ENCODE results near the gene SHOX.

SHOX gene

DNA sequence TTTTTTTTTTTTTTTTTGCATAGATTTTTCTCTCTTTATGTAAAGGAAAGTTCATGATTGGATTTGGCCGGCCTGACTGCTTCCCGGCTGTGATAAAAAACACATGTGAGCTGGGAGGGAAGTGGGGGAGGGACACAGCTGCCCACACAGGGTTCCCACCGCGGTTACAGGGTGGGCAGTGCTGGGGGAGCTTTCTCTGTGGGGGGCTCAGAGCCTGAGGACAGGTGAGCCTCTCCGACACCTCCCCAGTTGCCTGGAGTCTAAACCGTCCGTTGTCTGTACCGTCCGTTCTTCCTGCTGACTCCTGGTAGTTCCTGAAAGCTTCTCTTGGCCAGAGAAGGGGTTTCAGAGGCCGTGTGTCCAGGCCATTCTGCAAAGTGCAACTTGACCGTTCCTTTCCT, 21.8 kb downstream of the SHOX start:
- DNase-seq (ENCODE audit: low read depth): no peak
- TF ChIP-seq, protein P1, sequence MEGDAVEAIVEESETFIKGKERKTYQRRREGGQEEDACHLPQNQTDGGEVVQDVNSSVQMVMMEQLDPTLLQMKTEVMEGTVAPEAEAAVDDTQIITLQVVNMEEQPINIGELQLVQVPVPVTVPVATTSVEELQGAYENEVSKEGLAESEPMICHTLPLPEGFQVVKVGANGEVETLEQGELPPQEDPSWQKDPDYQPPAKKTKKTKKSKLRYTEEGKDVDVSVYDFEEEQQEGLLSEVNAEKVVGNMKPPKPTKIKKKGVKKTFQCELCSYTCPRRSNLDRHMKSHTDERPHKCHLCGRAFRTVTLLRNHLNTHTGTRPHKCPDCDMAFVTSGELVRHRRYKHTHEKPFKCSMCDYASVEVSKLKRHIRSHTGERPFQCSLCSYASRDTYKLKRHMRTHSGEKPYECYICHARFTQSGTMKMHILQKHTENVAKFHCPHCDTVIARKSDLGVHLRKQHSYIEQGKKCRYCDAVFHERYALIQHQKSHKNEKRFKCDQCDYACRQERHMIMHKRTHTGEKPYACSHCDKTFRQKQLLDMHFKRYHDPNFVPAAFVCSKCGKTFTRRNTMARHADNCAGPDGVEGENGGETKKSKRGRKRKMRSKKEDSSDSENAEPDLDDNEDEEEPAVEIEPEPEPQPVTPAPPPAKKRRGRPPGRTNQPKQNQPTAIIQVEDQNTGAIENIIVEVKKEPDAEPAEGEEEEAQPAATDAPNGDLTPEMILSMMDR (IDR thresholded peaks at IDR 0.05; ENCODE audit: control insufficient read depth, insufficient read depth, low read depth, low read length, missing control alignments): no peak
- H3K4me3 ChIP-seq (ENCODE audit: control insufficient read depth, low read depth, low read length): no peak overlapping the region

DNA sequence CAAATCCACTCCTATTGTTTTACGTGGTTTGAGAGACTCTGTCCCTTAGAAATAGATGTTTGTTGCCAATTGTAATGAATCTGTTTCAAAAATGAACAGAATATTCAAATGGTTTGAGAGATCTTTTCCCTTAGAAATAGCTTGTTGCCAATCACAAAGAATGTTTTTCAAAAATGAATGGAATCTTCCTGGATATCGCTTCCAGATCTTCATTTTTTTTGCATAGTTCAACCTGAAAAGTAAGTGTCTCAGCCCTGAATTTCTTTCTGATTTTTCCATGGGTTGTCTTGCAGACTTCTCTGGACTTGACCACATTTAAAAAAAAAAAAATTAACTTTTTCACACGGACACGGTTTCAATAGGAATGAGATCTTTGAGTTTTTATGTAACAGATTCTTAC, 22.7 kb downstream of the SHOX start:
- no peak for DNase-seq (ENCODE audit: low read depth)
- TF ChIP-seq, protein P1 (IDR thresholded peaks at IDR 0.05; ENCODE audit: control insufficient read depth, insufficient read depth, low read depth, low read length, missing control alignments): no peak
- no peak overlapping the region for H3K4me3 ChIP-seq (ENCODE audit: control insufficient read depth, low read depth, low read length)

GRCh38 chrX:661154-661553, 30.6 kb downstream of the SHOX start:
- no peak for DNase-seq (ENCODE audit: low read depth)
- no peak overlapping the region for H3K4me3 ChIP-seq (ENCODE audit: control insufficient read depth, low read depth, low read length)
- TF ChIP-seq, protein P1 (IDR thresholded peaks at IDR 0.05; ENCODE audit: control insufficient read depth, insufficient read depth, low read depth, low read length, missing control alignments): no peak

GRCh38 chrX:662126-662525, 31.5 kb downstream of the SHOX start:
- H3K4me3 ChIP-seq (ENCODE audit: control insufficient read depth, low read depth, low read length): no peak overlapping the region
- TF ChIP-seq, protein P1 (IDR thresholded peaks at IDR 0.05; ENCODE audit: control insufficient read depth, insufficient read depth, low read depth, low read length, missing control alignments): no peak
- DNase-seq (ENCODE audit: low read depth): no peak

DNA sequence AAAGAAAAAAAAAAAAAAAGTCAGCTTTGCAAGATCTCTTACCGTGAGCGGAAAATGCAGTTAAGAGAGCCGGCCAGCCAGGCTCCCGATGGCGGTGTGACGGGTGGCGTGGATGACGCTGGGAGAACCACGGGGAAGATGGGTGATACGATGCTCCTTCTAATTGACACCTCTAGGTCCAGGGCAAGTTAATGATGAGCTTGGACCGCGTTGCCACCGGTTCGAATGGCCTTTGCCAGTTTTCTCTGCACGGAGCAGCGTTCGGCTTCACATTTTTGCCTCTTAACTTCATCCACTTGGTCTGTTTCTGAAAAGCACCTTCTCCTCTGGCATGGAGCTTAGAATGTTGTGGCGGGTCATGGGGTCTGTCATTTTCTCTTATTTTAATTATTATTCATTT, 33.2 kb downstream of the SHOX start:
- TF ChIP-seq, protein P1 (IDR thresholded peaks at IDR 0.05; ENCODE audit: control insufficient read depth, insufficient read depth, low read depth, low read length, missing control alignments): no peak
- no peak for DNase-seq (ENCODE audit: low read depth)
- no peak overlapping the region for H3K4me3 ChIP-seq (ENCODE audit: control insufficient read depth, low read depth, low read length)

DNA sequence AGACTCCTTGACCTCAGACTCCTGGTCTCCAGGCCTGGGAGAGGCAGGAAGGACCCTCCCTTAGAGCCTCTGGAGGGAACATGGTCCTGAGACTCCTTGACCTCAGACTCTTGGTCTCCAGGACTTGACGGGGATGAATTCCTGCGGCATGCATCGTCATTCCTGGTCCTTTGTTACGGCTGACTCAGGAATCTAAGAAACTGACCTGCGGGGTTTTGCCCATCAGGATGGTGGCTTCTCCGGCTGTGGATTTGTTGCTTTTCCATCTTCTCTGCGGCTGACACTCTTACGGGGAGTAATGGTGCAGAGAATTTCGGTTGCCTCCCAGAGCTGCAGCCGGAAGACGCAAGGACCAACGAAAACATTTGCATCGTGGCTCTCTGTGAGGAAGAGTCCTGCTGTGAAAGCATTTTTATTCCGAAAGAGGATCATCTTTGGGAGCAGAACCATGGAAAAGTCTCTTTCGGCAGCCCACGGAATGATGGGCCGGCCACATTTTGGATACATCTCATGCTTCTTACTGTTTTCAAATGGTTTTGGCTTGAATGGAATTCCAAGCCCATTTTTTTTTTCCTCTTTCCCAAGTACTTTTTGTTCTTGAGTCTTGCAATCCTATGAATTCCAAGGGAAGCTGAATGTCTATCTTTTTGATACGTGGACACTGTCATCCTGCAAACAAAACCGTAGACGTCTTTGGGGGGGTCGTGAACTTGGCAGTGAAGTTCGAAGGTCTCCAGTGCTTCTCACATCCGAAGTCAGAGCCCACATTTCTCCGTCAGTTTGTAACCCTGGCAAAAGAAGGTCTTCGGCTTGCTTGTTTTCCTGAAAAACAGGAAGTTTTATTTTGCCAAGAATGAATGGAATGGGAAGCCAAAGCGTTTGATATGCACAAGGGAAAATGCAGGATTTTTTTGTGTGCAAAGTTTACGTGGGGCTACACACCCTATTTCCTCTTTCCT, 36.5 kb downstream of the SHOX start:
- DNase-seq (ENCODE audit: low read depth): no peak
- no peak overlapping the region for H3K4me3 ChIP-seq (ENCODE audit: control insufficient read depth, low read depth, low read length)
- TF ChIP-seq, protein P1 (IDR thresholded peaks at IDR 0.05; ENCODE audit: control insufficient read depth, insufficient read depth, low read depth, low read length, missing control alignments): no peak
